PC-3 (cell line): ENCODE data around the gene MARK4.

Experiments used
- CTCF ChIP-seq: fragments of 300-600 bp; sonication (generic); conservative IDR thresholded peaks from 2 replicates; pipeline ENCODE4 v1.5.1; 2017; ENCODE audit warnings: antibody characterized with exemption, low read depth, mild to moderate bottlenecking, low read length
- EZH2 ChIP-seq: fragments of 300-600 bp; sonication (generic); IDR thresholded peaks from one replicate; pipeline ENCODE4 v1.6.1; 2017; ENCODE audit warnings: antibody characterized with exemption, mild to moderate bottlenecking, low read length; ENCODE audit not compliant: unreplicated experiment
- EZH2phosphoT487 ChIP-seq: fragments of 300-600 bp; sonication (generic); IDR thresholded peaks from 2 replicates; pipeline ENCODE4 v1.6.1; 2018; ENCODE audit warnings: mild to moderate bottlenecking, antibody characterized with exemption, low read length, borderline replicate concordance

- TF ChIP-seq EZH2phosphoT487 (no peak), CTCF (no peak), EZH2 (no peak)
Observed at GRCh38 chr19:45205810-45206209, 45.3 kb upstream of the MARK4 start.
